Head of caudate nucleus (tissue), 42 donors: ENCODE results near the gene E4F1.
"Not testable (repeated sequence)": the region's sequence is repeated elsewhere in the genome, so short reads cannot be mapped to it uniquely, and the experiment has no call there.

ENCODE experiments used
- DNase-seq, 42 donors: peaks; one replicate each; pipeline versions ENCODE4 v3.0.0 to v3.0.0-alpha.2; 2020 to 2021; ENCODE audit warnings: mixed read lengths in 7 of 42
- intact Hi-C: fragments of 100-400 bp; cut with DNase I; formaldehyde crosslinking; loops from one replicate; pipeline ENCODE4 v1.15.0; 2022

E4F1 gene

GRCh38 chr16:2237102-2237482, 13.7 kb downstream of the E4F1 start:
- intact Hi-C loops = no loop called here
- no peak for DNase-seq

- intact Hi-C loops = no loop called here
Measured at GRCh38 chr16:2237493-2238149, 14.2 kb downstream of the E4F1 start.

GRCh38 chr16:2238150-2238837, 14.9 kb downstream of the E4F1 start:
- no peak for DNase-seq
- intact Hi-C loops = no loop called here

More at GRCh38 chr16:2237493-2238149, 14.2 kb downstream of the E4F1 start:
- no peak for DNase-seq

- intact Hi-C loops = no loop called here
- DNase-seq = no peak
Measured at GRCh38 chr16:2238838-2239675, 15.7 kb downstream of the E4F1 start.

GRCh38 chr16:2240331-2240730, 16.9 kb downstream of the E4F1 start:
- intact Hi-C loops, DNase-seq: not testable (repeated sequence)

GRCh38 chr16:2242598-2242997, 19.2 kb downstream of the E4F1 start:
- DNase-seq = no peak
- intact Hi-C loops = no loop called here

GRCh38 chr16:2243031-2243528, 19.7 kb downstream of the E4F1 start:
- intact Hi-C loops = no loop called here
- no peak for DNase-seq

GRCh38 chr16:2243781-2244180, 20.4 kb downstream of the E4F1 start:
- intact Hi-C loops = no loop called here
- no peak for DNase-seq

GRCh38 chr16:2244301-2244700, 20.9 kb downstream of the E4F1 start:
- intact Hi-C loops = no loop called here
- no peak for DNase-seq

- DNase-seq = no peak
- intact Hi-C loops = no loop called here
Measured at GRCh38 chr16:2244926-2245795, 21.8 kb downstream of the E4F1 start.

GRCh38 chr16:2246301-2246885, 23.0 kb downstream of the E4F1 start:
- intact Hi-C loops = no loop called here
- no peak for DNase-seq

- intact Hi-C loops = no loop called here
- no peak for DNase-seq
Measured at GRCh38 chr16:2250652-2251295, 27.4 kb downstream of the E4F1 start.

- intact Hi-C loops = no loop called here
- DNase-seq = peak; percentile 79 to 98 (median 93)
Measured at GRCh38 chr16:2251296-2252111, 28.1 kb downstream of the E4F1 start, which contains the start of gene ECI1. TSS of gene ECI1 (minus strand) at chr16:2251587. CDS start at chr16:2251566, 21 bp downstream.

GRCh38 chr16:2252806-2253148, 29.4 kb downstream of the E4F1 start:
- DNase-seq = no peak
- intact Hi-C loops = no loop called here

GRCh38 chr16:2253293-2253692, 29.9 kb downstream of the E4F1 start:
- intact Hi-C loops = no loop called here
- no peak for DNase-seq

- no peak for DNase-seq
- intact Hi-C loops = no loop called here
Measured at GRCh38 chr16:2256531-2257140, 33.2 kb downstream of the E4F1 start.

- DNase-seq = no peak
- intact Hi-C loops = no loop called here
Measured at GRCh38 chr16:2257726-2258125, 34.3 kb downstream of the E4F1 start.
